IMR-90 (cell line): ENCODE data around the gene TULP3. TPM values are rescaled to one million over a fixed set of nuclear protein-coding genes. Genes with fewer than 3 reads are reported as not detected.

ENCODE experiments used
- ATAC-seq: fragments of 200-7000 bp; cut with Tn5 transposase; 2 replicates; pipeline ENCODE4 v1.9.1; 2020; ENCODE audit warnings: low read depth, mild to moderate bottlenecking, moderate library complexity
- BruUV-seq: library from RNA; stranded (reverse); fragments of 400-500 nt; replicated peaks from 2 replicates; lab custom pipeline; 2021; lab: Mats Ljungman, UMichigan
- CTCF ChIA-PET: fragments of 300-600 bp; formaldehyde crosslinking; extraction: SDS; loops from one replicate; lab custom pipeline; 2021; ENCODE audit warnings: antibody characterized with exemption; lab: Yijun Ruan, JAX
- POLR2A ChIA-PET: fragments of 300-600 bp; sonication (Branson Sonifier 250); formaldehyde crosslinking; loops from one replicate; lab custom pipeline; 2022; ENCODE audit warnings: antibody characterized with exemption; ENCODE audit not compliant: unreplicated experiment; lab: Charles Lee
- DNase-seq: peaks from one replicate; pipeline ENCODE4 v3.0.0; 2013
- H2AFZ ChIP-seq: replicated peaks from 2 replicates; pipeline ENCODE3; 2013; ENCODE audit warnings: low read length, mild to moderate bottlenecking; ENCODE audit not compliant: poor library complexity
- H2AK5ac ChIP-seq: 2 replicates; pipeline ENCODE4 v1.6.1; 2013; ENCODE audit warnings: low read depth, low read length, inconsistent platforms
- H2AK9ac ChIP-seq: replicated peaks from 2 replicates; pipeline ENCODE3; 2013; ENCODE audit warnings: mild to moderate bottlenecking, low read depth, low read length, moderate library complexity; ENCODE audit not compliant: poor library complexity
- H2BK120ac ChIP-seq: 2 replicates; pipeline ENCODE4 v1.6.1; 2013; ENCODE audit warnings: low read depth, low read length, inconsistent platforms
- H2BK15ac ChIP-seq: 3 replicates; pipeline ENCODE4 v1.6.1; 2013; ENCODE audit warnings: low read depth, low read length, inconsistent platforms
- H2BK20ac ChIP-seq: 2 replicates; pipeline ENCODE4 v1.6.1; 2013; ENCODE audit warnings: low read depth, mild to moderate bottlenecking, inconsistent platforms, low read length, moderate library complexity
- H2BK5ac ChIP-seq: 2 replicates; pipeline ENCODE4 v1.6.1; 2013; ENCODE audit warnings: mild to moderate bottlenecking, low read depth, low read length, inconsistent platforms; ENCODE audit not compliant: poor library complexity, severe bottlenecking
- H3K14ac ChIP-seq: replicated peaks from 2 replicates; pipeline ENCODE4 v1.6.1; 2013; ENCODE audit warnings: low read depth, low read length, inconsistent platforms
- H3K18ac ChIP-seq: 2 replicates; pipeline ENCODE4 v1.6.1; 2013; ENCODE audit warnings: low read depth, low read length, control low read depth
- H3K23ac ChIP-seq: 2 replicates; pipeline ENCODE4 v1.6.1; 2013; ENCODE audit warnings: low read depth, low read length, inconsistent platforms
- H3K27ac ChIP-seq: 2 replicates; pipeline ENCODE4 v1.5.1; 2013; ENCODE audit warnings: mild to moderate bottlenecking, control low read depth, low read length; ENCODE audit not compliant: insufficient read depth
- H3K27me3 ChIP-seq: 2 replicates; pipeline ENCODE4 v1.6.1; 2013; ENCODE audit warnings: low read length; ENCODE audit not compliant: control insufficient read depth, insufficient read depth
- H3K36me3 ChIP-seq: 2 replicates; pipeline ENCODE4 v1.6.1; 2013; ENCODE audit warnings: low read length, mixed read lengths; ENCODE audit not compliant: control insufficient read depth, insufficient read depth
- H3K4ac ChIP-seq: 2 replicates; pipeline ENCODE4 v1.6.1; 2013; ENCODE audit warnings: low read depth, low read length, inconsistent platforms
- H3K4me1 ChIP-seq: 2 replicates; pipeline ENCODE4 v1.6.1; 2013; ENCODE audit warnings: low read length, mixed read lengths; ENCODE audit not compliant: control insufficient read depth, insufficient read depth
- H3K4me2 ChIP-seq: 2 replicates; pipeline ENCODE4 v1.6.1; 2013; ENCODE audit warnings: low read depth, mild to moderate bottlenecking, control low read depth, low read length, moderate library complexity
- H3K4me3 ChIP-seq: 2 replicates; pipeline ENCODE4 v1.5.1; 2013; ENCODE audit warnings: low read depth, mild to moderate bottlenecking, control low read depth, low read length, moderate library complexity; ENCODE audit not compliant: insufficient read depth
- H3K56ac ChIP-seq: 2 replicates; pipeline ENCODE4 v1.6.1; 2013; ENCODE audit warnings: low read length, inconsistent platforms; ENCODE audit not compliant: insufficient read depth; ENCODE audit errors: extremely low read depth
- H3K79me1 ChIP-seq, 2 experiments: 2 replicates each; pipeline ENCODE4 v1.6.1; 2013; ENCODE audit warnings: low read length in 2 of 2, inconsistent platforms in 1 of 2, low read depth in 1 of 2
- H3K9ac ChIP-seq: 2 replicates; pipeline ENCODE4 v1.6.1; 2013; ENCODE audit warnings: low read depth, low read length, control low read depth
- H3K9me1 ChIP-seq: 2 replicates; pipeline ENCODE4 v1.6.1; 2013; ENCODE audit warnings: low read length, inconsistent platforms; ENCODE audit not compliant: insufficient read depth
- H3K9me3 ChIP-seq: 2 replicates; pipeline ENCODE4 v1.6.1; 2013; ENCODE audit warnings: low read length; ENCODE audit not compliant: control insufficient read depth, insufficient read depth
- H4K20me1 ChIP-seq: 2 replicates; pipeline ENCODE4 v1.6.1; 2013; ENCODE audit warnings: low read length, inconsistent platforms; ENCODE audit not compliant: insufficient read depth
- H4K5ac ChIP-seq: 2 replicates; pipeline ENCODE4 v1.6.1; 2013; ENCODE audit warnings: mild to moderate bottlenecking, low read depth, low read length, control low read depth
- H4K8ac ChIP-seq, 2 experiments: 2 replicates each; pipeline ENCODE4 v1.6.1; 2013; ENCODE audit warnings: low read depth in 2 of 2, low read length in 2 of 2, control low read depth in 1 of 2, inconsistent platforms in 1 of 2
- H4K91ac ChIP-seq: 2 replicates; pipeline ENCODE4 v1.6.1; 2013; ENCODE audit warnings: low read depth, low read length, inconsistent platforms; ENCODE audit not compliant: insufficient read depth
- BHLHE40 ChIP-seq: fragments of 150-350 bp; IDR thresholded peaks from 2 replicates; pipeline ENCODE4 v1.6.1; 2016; ENCODE audit warnings: mild to moderate bottlenecking, low read depth, low read length
- CEBPB ChIP-seq: IDR thresholded peaks from 2 replicates; pipeline ENCODE4 v1.6.1; 2012; ENCODE audit warnings: low read depth, low read length, improper control_type of control experiment
- FOS ChIP-seq: fragments of 150-350 bp; IDR thresholded peaks from 2 replicates; pipeline ENCODE4 v1.6.1; 2016; ENCODE audit warnings: low read depth, low read length
- MAFK ChIP-seq: IDR thresholded peaks from 2 replicates; pipeline ENCODE4 v1.6.1; 2012; ENCODE audit warnings: low read depth, low read length, improper control_type of control experiment
- MAZ ChIP-seq: IDR thresholded peaks from 2 replicates; pipeline ENCODE4 v1.6.1; 2012; ENCODE audit warnings: low read depth, mild to moderate bottlenecking, low read length, improper control_type of control experiment, moderate library complexity, borderline replicate concordance
- POLR2A ChIP-seq: IDR thresholded peaks from 2 replicates; pipeline ENCODE4 v1.6.1; 2012; ENCODE audit warnings: mild to moderate bottlenecking, low read depth, low read length
- RFX5 ChIP-seq: IDR thresholded peaks from 2 replicates; pipeline ENCODE4 v1.8.0; 2012; ENCODE audit warnings: low read depth, mild to moderate bottlenecking, low read length, moderate library complexity
- SMC3 ChIP-seq: fragments of 150-350 bp; IDR thresholded peaks from 2 replicates; pipeline ENCODE4 v1.6.1; 2016; ENCODE audit warnings: low read depth, mild to moderate bottlenecking, antibody characterized with exemption, low read length, moderate library complexity
- WGBS, 2 experiments: methylation state at CpG; one replicate each; pipeline versions ENCODE4 v1.1.5 to v1.1.7; 2013; ENCODE audit warnings: missing lambda C conversion rate in 2 of 2; ENCODE audit not compliant: insufficient read length in 1 of 2; ENCODE audit errors: extremely low coverage in 2 of 2; 5-methylcytosine and 5-hydroxymethylcytosine counted together
- dilution Hi-C: fragments of 300-500 bp; cut with HindIII; formaldehyde crosslinking; loops from one replicate; pipeline ENCODE4 v1.14.3; 2018; ENCODE audit warnings: low sequenced_read_pairs; ENCODE audit not compliant: unreplicated experiment
- in situ Hi-C: fragments of 300-500 bp; cut with MboI; formaldehyde crosslinking; loops from 3 replicates; pipeline ENCODE4 v1.14.3; 2019; ENCODE audit warnings: low sequenced_read_pairs, inconsistent platforms, mixed read lengths
- intact Hi-C: fragments of 100-400 bp; cut with micrococcal nuclease; formaldehyde crosslinking; loops from 2 replicates; pipeline ENCODE4 v1.10.0; 2022
- polyA plus RNA-seq, 3 experiments: library from polyadenylated mRNA; depleted of rRNA; stranded (reverse); fragments of >200 nt; gene quantifications; 2 replicates each; pipeline ENCODE4 v1.2.3, GENCODE V29; 2012; ENCODE audit warnings: low replicate concordance in 1 of 3
- total RNA-seq: library from RNA; depleted of rRNA; stranded (reverse); fragments of >200 nt; gene quantifications from 2 replicates; pipeline ENCODE4 v1.2.3, GENCODE V29; 2012

Gene TULP3
- total and polyA plus RNA-seq, 2 of the 4 experiments (the other 2 are of a cell fraction): 35.2 to 35.5 TPM

DNA sequence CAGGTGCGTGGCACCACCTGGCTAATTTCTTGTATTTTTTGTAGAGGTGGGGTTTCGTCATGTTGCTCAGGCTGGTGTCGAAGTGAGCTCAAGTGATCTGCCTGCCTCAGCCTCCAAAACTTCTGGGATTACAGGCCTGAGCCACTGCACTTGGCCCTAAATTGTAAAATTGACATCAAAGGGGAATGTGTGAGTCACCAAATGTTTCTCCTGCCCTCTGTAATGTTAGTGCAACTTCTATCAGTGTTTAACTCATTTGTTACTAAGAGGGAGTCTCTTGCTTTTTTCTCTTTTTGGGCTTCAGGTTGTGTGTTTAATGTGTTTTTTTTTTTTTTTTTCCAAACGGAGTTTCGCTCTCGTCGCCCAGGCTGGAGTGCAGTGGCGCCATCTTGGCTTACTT, 2.3 kb downstream of the TULP3 start:
- Histone ChIP-seq H3K4me3 (no peak overlapping the region), H2AFZ (no peak overlapping the region), H2AK9ac (no peak overlapping the region), H2BK15ac (no peak overlapping the region; the same call in 2 of the 3 replicates), H4K5ac (no peak overlapping the region; the same call in 1 of the 2 replicates), H3K9me3 (no peaks in the 10 kb centered on the region), H3K27me3 (no peaks in the 10 kb centered on the region), H3K9me1 (peaks cover 12% of the 10 kb centered on the region), H3K4ac (peak overlapping the region; percentile 85), H2AK5ac (peak overlapping the region; percentile 74; the same call in 1 of the 2 replicates), H3K79me1 (peaks cover 6 to 56% of the 10 kb centered on the region in 2 experiments; a peak in 3 of 4 replicates), H3K36me3 (peaks cover 4% of the 10 kb centered on the region), H3K4me1 (peaks cover 7% of the 10 kb centered on the region), H3K14ac (peak overlapping the region; percentile 85; the same call in 1 of the 2 replicates), H4K91ac (no peak overlapping the region), H3K4me2 (peak overlapping the region; percentile 82), H4K20me1 (peaks cover 23% of the 10 kb centered on the region), H3K18ac (no peak overlapping the region), H3K23ac (no peak overlapping the region), H2BK5ac (peak overlapping the region; percentile 82), H4K8ac (peak overlapping the region in 1 of 2 experiments; percentile 56; a peak in 1 of 4 replicates), H2BK20ac (peak overlapping the region; percentile 58), H3K56ac (no peak overlapping the region), H3K9ac (no peak overlapping the region), H3K27ac (peak overlapping the region; percentile 72; the same call in 1 of the 2 replicates), H2BK120ac (no peak overlapping the region)
- intact Hi-C loops (no loop called here), in situ Hi-C loops (no loop called here), dilution Hi-C loops (no loop called here)
- TF ChIP-seq MAZ (no peak), POLR2A (no peak), MAFK (no peak), SMC3 (no peak), FOS (peak; percentile 87), RFX5 (peak; percentile 62; the same call in 1 of the 2 replicates), CEBPB (peak; percentile 78), BHLHE40 (no peak)
- 40% methylated on average over 1 of the region's 8 CpGs; no CpG with 5 or more reads in 1 of the 2 experiments for WGBS, 2 experiments
- peak; percentile 92 for DNase-seq
- no TSS peak for BruUV-seq
- POLR2A ChIA-PET: no interaction called here
- peak; percentile 3; the same call in 1 of the 2 replicates for ATAC-seq
- CTCF ChIA-PET: interaction anchor here (0.6 to 0.7 kb wide), 2 partner anchors 10 to 1161 kb away, joined by 4 to 6 read pairs; no protein-coding TSS in a partner anchor
